Astrocyte (in vitro differentiated cells and primary cell): ENCODE data around the gene SLC18B1.

Experiments used
- EZH2 ChIP-seq: IDR thresholded peaks from 2 replicates; pipeline ENCODE4 v1.6.1; 2012; ENCODE audit warnings: mild to moderate bottlenecking, low read length, inconsistent platforms; ENCODE audit not compliant: insufficient read depth
- TF ChIP-seq, protein P1 (sequence below): IDR thresholded peaks from 2 replicates; pipeline ENCODE4 v1.5.1; 2011; ENCODE audit warnings: low read depth, mild to moderate bottlenecking, inconsistent platforms, low read length, moderate library complexity; ENCODE audit not compliant: insufficient read depth

GRCh38 chr6:132765560-132765959 is 32.9 kb downstream of the SLC18B1 start:
- TF ChIP-seq, protein P1, sequence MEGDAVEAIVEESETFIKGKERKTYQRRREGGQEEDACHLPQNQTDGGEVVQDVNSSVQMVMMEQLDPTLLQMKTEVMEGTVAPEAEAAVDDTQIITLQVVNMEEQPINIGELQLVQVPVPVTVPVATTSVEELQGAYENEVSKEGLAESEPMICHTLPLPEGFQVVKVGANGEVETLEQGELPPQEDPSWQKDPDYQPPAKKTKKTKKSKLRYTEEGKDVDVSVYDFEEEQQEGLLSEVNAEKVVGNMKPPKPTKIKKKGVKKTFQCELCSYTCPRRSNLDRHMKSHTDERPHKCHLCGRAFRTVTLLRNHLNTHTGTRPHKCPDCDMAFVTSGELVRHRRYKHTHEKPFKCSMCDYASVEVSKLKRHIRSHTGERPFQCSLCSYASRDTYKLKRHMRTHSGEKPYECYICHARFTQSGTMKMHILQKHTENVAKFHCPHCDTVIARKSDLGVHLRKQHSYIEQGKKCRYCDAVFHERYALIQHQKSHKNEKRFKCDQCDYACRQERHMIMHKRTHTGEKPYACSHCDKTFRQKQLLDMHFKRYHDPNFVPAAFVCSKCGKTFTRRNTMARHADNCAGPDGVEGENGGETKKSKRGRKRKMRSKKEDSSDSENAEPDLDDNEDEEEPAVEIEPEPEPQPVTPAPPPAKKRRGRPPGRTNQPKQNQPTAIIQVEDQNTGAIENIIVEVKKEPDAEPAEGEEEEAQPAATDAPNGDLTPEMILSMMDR = no peak
- TF ChIP-seq EZH2 = no peak
